ENCODE data around the gene KRTAP5-9.
"Not testable (repeated sequence)": the region's sequence is repeated elsewhere in the genome, so short reads cannot be mapped to it uniquely, and the experiment has no call there.

The KRTAP5-9 gene

DNA sequence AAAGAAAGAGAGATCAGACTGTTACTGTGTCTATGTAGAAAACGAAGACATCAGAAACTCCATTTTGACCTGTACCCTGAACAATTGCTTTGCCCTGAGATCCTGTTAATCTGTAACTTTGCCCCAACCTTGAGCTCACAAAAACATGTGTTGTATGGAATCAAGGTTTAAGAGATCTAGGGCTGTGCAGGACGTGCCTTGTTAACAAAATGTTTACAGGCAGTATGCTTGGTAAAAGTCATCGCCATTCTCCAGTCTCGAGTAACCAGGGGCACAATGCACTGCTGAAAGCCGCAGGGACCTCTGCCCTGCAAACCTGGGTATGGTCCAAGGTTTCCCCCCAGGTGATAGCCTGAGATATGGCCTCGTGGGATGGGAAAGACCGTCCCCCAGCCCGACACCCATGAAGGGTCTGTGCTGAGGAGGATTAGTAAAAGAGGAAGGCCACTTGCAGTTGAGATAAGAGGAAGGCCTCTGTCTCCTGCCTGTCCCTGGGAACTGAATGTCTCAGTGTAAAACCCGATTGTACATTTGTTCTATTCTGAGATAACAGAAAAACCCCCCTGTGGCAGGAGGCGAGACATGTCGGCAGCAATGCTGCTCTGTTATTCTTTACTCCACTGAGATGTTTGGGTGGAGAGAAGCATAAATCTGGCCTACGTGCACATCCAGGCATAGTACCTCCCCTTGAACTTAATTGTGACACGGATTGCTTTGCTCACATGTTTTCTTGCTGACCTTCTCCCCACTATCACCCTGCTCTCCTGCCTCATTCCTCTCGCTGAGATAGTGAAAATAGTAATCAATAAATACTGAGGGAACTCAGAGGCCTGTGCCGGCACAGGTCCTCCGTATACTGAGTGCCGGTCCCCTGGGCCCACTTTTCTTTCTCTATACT is 13.3 kb upstream of the KRTAP5-9 start:
- DNase-seq (ENCODE audit: low read depth): not testable (repeated sequence)

GRCh38 chr11:71535825-71536224 is 12.4 kb upstream of the KRTAP5-9 start:
- no peak for DNase-seq (ENCODE audit: low read depth)

DNA sequence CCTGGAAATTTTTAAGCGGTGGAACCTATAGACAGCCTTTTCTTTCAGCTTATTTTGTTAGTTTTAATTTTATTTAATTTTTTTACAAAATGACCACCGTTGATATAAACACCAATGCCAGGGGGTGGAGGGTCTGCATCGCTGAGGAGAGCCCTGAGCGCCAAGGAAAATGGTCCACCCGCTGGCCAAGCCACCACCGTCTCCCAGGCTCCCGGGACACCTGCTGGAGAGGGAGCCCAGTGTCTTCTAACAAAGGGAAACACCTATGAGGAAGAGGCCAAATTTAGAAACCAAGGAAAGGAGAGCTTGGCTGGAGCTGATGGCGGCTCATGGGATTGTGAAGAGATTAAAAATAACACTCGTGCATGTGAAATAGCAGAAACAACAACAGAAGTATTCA is 10.7 kb upstream of the KRTAP5-9 start:
- no peak for DNase-seq (ENCODE audit: low read depth)

- DNase-seq (ENCODE audit: low read depth): not testable (repeated sequence)
These were observed 10.1 kb upstream of the KRTAP5-9 start, which contains the start of gene KRTAP5-8 for GRCh38 chr11:71537977-71538665. Gene KRTAP5-8, plus strand, starts transcription at chr11:71538025. Its CDS starts 31 bp downstream, at chr11:71538056.

DNA sequence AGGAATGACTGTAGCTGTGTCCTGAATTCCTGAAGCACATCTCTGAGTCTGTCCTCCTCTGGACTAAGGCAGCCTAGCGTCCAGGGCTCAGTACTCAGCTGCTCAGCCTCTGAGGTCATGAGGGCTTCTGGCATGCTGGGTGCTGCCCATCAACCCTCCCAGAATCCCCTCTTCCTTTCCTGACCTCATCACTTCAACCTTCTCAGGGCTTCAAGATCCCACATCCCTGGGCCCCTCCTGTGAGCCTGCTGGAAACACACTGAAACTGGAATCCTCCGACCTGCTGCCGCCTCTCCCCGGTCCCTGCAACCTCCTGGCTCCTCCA is 9.6 kb upstream of the KRTAP5-9 start:
- no peak for DNase-seq (ENCODE audit: low read depth)

DNA sequence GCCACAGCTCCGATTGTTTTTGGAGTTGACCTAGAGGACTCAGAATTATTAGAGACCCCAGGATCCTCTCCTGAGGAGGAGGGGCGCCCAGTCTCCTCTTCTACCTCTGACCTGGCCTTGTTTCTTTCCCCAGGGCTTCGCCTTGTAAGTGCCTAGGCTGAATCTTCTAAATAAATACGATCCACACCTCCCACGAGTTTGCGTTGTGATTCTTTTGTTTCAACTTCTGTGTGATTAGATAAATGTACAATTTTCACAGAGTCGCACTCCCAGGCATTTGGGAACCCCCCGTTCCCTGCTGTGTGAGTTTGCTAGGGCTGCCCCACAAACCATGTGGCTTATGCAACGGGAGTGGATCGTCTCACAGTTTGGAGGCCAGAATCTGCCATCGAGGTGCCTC is 9.2 kb upstream of the KRTAP5-9 start:
- DNase-seq (ENCODE audit: low read depth): no peak

- not testable (repeated sequence) for DNase-seq (ENCODE audit: low read depth)
These were observed 8.2 kb upstream of the KRTAP5-9 start for GRCh38 chr11:71539971-71540370.

DNA sequence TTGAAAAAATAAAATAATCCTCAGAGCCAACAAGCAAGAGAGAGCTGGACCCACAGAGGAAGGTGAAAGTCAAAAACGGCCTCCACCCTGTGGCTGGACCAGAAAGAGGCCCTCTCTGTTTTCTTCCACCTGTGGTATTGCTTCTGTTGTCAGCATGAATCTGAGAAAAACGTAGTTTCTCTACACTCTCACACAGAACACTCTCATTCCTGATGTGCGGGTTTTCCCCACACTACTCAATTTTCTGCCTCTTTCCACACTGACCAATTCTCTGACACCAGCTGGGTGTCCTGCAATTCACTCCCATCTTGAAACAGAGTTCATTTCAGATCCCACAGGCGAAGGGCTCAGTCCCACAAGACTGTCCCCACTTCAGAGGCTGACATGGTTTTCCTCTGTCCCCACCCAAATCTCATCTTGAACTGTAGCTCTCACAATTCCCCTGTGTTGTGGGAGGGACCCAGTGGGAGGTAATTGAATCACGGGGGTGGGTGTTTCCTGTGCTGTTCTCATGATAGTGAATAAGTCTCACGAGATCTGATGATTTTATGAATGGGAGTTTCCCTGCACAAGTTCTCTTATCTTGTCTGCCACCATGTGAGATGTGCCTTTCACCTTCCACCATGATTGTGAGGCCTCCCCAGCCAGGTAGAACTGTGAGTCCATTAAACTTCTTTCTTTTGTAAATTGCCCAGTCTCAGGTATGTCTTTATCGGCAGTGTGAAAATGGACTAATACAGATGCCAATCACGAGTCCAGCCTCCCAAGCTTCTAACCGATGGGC is 7.5 kb upstream of the KRTAP5-9 start:
- not testable (repeated sequence) for DNase-seq (ENCODE audit: low read depth)

GRCh38 chr11:71542382-71542781 is 5.8 kb upstream of the KRTAP5-9 start:
- no peak for DNase-seq (ENCODE audit: low read depth)

DNA sequence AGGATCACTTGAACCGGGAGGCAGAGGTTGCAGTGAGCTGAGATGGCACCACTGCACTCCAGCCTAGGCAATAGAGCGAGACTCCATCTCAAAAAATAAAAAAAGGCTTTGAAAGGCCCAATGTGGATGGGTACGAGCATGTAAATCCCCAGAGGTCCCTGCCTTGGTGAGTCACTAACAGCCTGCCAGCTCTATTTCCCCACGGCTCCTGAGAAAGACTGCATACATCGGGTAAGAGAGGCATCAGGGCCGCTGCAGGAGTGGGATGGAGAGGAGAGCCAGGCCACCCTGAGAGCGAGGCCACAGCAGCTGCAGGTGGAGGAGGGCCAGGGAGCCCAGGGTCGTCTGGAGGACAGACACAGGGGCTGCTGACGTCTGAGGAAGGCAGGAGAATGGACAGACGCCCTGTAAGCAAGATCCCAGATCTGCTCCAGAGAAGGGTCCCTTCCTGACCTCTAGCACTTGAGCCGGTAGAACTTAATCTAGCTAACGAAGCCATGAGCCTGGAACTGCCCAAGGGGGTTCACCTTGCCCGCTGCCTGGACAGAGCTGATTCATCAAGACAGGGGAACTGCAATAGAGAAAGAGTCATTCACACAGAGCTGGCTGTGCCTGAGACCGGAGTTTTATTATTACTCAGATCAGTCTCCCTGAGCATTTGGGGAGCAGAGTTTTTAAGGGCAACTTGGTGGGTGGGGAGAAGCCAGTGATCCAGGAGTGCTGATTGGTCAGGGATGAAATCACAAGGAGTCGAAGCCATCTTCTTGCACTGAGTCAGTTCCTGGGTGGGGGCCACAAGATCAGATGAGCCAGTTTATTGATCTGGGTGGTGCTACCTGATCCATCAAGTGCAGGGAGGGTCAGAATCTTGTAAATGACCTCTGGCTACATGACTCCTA is 5.1 kb upstream of the KRTAP5-9 start:
- no peak for DNase-seq (ENCODE audit: low read depth)

GRCh38 chr11:71543866-71544265 is 4.4 kb upstream of the KRTAP5-9 start:
- DNase-seq (ENCODE audit: low read depth): no peak

- no peak for DNase-seq (ENCODE audit: low read depth)
These were observed 3.5 kb upstream of the KRTAP5-9 start for GRCh38 chr11:71544525-71545214.

DNA sequence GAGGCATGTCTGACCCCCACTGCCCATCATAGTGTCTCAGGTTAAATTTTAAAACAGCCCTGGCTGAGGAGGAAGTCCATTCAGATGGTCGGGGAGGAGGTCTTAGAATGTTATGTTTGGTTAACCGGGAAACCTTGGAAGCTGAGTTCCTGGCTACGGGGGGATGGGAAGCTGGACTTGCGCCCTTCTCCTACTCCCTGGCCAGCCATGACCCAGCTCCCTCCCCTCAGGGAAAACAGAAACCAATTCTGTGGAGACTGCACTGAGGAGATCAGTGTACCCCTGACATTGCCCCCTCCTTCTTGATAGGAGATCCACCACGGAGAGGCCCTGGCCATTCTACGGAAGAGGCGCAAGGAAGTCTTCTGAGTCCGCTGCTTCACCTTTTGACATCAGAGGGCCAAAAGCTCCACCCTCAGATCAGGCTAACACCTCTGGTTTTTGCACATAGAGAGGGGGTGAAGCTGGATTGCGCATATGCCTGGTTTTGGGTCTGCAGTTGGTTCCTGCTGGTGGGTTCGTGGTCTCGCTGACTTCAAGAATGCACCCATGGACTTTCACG is 2.7 kb upstream of the KRTAP5-9 start:
- DNase-seq (ENCODE audit: low read depth): no peak

- DNase-seq (ENCODE audit: low read depth): no peak
These were observed 514 bp downstream of the KRTAP5-9 start for GRCh38 chr11:71548716-71549151.

DNA sequence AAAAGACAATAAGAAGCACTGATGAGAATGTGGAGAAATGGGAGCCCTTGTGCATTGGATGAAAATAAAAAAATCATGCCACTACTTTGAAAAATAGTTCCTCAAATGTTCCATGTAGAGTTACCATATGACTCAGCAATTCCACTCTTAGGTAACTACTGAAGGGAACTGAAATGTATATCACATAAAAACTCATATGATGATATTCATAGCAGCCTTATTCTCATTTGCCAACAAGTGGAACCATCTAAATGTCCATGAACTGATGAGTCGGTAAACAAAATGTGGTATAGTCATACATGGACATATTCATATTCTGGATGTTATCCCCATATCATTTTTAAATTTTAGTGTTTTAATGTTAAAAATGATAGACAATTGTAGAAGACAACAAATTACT is 3.5 kb downstream of the KRTAP5-9 start:
- no peak for DNase-seq (ENCODE audit: low read depth)

DNA sequence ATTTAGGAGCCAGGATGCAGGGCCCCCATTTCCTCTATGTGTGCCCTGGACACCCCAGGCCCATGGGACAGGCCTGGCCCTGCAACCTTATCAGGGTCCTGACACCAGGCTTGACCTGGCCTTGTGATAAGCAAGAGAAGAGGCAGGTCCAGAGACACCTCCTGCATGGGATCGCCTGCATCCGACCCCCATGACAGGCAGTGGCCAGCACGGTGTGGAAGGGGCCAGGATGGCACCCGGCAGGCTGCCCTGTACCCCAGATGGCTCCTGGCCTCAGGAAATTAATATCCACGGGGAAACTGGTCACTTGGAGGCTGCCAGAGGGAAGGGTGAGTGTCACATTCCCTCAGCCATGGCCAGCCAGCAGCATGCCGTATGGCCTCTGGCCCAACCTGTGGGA is 6.8 kb downstream of the KRTAP5-9 start:
- DNase-seq (ENCODE audit: low read depth): no peak

DNA sequence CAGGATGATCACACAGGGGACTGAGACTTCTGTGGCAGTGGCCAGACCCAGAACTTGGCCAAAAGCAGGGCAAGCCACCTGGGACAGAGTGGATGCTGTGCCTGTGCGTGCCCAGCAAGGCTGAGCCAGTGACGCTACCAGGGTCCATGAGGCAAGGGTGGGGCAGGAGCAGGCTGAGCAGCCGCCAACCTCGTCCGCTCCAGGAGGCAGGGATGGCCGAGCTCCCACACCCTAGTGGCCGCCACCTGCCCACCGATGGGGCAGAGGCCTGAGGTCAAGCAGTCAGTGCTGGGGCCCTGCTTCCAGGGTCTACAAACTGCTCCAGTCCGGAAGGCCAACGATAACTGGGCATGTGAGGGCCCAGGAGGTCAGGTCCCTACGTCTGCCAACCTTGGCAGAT is 7.3 kb downstream of the KRTAP5-9 start:
- no peak for DNase-seq (ENCODE audit: low read depth)

- DNase-seq (ENCODE audit: low read depth): no peak
These were observed 7.8 kb downstream of the KRTAP5-9 start for GRCh38 chr11:71556018-71556417.

DNA sequence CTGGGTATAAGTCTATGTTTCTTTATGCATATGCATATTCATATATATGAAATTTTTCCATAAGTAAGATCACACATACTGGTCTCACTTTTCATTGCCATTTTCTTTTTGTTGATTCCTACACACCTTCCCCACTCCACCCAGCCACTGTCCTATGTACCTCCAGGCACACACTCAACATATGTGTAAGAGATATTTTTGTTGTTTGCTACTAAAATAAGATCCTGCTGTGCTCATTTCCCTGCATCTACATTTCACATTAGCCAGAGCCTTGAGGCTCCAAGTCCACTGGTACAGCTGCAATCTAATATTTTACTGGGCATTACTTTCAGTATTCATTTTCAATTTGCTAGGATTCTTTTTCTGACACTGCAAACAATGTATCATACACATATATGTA is 9.0 kb downstream of the KRTAP5-9 start:
- DNase-seq (ENCODE audit: low read depth): no peak

GRCh38 chr11:71558996-71559395 is 10.8 kb downstream of the KRTAP5-9 start:
- DNase-seq (ENCODE audit: low read depth): no peak

DNA sequence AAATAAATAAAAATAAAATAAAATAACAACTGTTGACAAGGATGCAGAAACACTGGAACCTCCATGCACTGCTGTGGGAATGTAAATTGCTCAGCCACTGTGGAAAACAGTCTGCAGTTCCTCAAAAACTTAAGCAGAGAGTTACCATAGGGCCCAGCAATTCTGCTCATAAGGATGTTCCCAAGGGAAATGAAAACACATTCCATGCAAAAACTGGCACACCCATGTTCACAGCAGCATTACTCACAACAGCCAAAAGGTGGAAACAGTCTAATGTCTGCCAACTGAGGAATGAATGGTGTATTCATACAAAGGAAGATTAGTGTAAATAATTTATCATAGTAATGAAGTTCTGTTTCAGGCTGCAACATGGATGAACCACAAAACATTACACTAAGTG is 13.9 kb downstream of the KRTAP5-9 start:
- DNase-seq (ENCODE audit: low read depth): no peak

All from GM04503 (cell line).